ENCODE results near the gene GNAZ. TPM values are rescaled to one million over a fixed set of nuclear protein-coding genes. Genes with fewer than 3 reads are reported as not detected.

GNAZ gene
- total RNA-seq, 1 experiment from 2014 or later = 11.1 TPM

GRCh38 chr22:23053051-23053707, 17.1 kb upstream of the GNAZ start:
- H3K27ac ChIP-seq (ENCODE audit: low read depth, low read length) = no peak overlapping the region
- H3K36me3 ChIP-seq (ENCODE audit: control insufficient read depth in 1 of 2, insufficient read depth in 2 of 2, low read length in 2 of 2) = no peaks in the 10 kb centered on the region
- ChIA-PET CTCF (no interaction called here), RAD21 (ENCODE audit: low non-redundant PET in 1 of 2, low total read pairs in 2 of 2, uncharacterized antibody in 2 of 2, unreplicated experiment in 2 of 2) (no interaction called here), POLR2A (no interaction called here)
- H3K9me3 ChIP-seq (ENCODE audit: control insufficient read depth in 1 of 2, insufficient read depth in 1 of 2, low read depth in 1 of 2, low read length in 2 of 2) = peaks cover 0 to 5% of the 10 kb centered on the region in 2 experiments; a peak in 2 of 4 replicates
- H4K20me1 ChIP-seq (ENCODE audit: insufficient read depth) = no peaks in the 10 kb centered on the region
- no peaks in the 10 kb centered on the region for H3K4me1 ChIP-seq (ENCODE audit: control insufficient read depth in 1 of 2, insufficient read depth in 2 of 2, low read length in 2 of 2)
- H3K79me2 ChIP-seq (ENCODE audit: insufficient read depth, low read length) = no peaks in the 10 kb centered on the region
- no peak overlapping the region for H2AFZ ChIP-seq (ENCODE audit: low read depth, low read length, poor library complexity, severe bottlenecking)
- no peak overlapping the region for H3K4me3 ChIP-seq (replicated peaks in 1 of 2; ENCODE audit: low read depth in 1 of 2, low read length in 2 of 2)
- H3K27me3 ChIP-seq (ENCODE audit: insufficient read depth, low read length) = no peaks in the 10 kb centered on the region
- BruUV-seq (replicated peaks) = no TSS peak
- intact Hi-C loops (cut with micrococcal nuclease) = no loop called here
- ATAC-seq (no peak), DNase-seq (ENCODE audit: low read depth, low spot score) (no peak)
- H3K9ac ChIP-seq (ENCODE audit: low read length) = no peak overlapping the region
- TF ChIP-seq REST (IDR thresholded peaks at IDR 0.05; ENCODE audit: low read depth) = peak; percentile 50
- no peak for TF ChIP-seq POLR2A (IDR thresholded peaks at IDR 0.05; ENCODE audit: borderline replicate concordance, extremely low read depth, insufficient read depth, insufficient read length)
- no peak for TF ChIP-seq YY1 (IDR thresholded peaks at IDR 0.05; ENCODE audit: extremely low read depth, insufficient replicate concordance, low read depth, low read length)
- H3K4me2 ChIP-seq (ENCODE audit: low read length) = no peak overlapping the region
- H3K9me2 ChIP-seq (ENCODE audit: insufficient read depth) = no peaks in the 10 kb centered on the region

GRCh38 chr22:23053912-23054530, 16.3 kb upstream of the GNAZ start:
- no TSS peak for BruUV-seq (replicated peaks)
- ChIA-PET RAD21 (ENCODE audit: low non-redundant PET in 1 of 2, low total read pairs in 2 of 2, uncharacterized antibody in 2 of 2, unreplicated experiment in 2 of 2) (no interaction called here), POLR2A (no interaction called here), CTCF (no interaction called here)
- Histone ChIP-seq H3K27ac (ENCODE audit: low read depth, low read length) (no peak overlapping the region), H3K4me3 (replicated peaks in 1 of 2; ENCODE audit: low read depth in 1 of 2, low read length in 2 of 2) (no peak overlapping the region), H3K9me3 (ENCODE audit: control insufficient read depth in 1 of 2, insufficient read depth in 1 of 2, low read depth in 1 of 2, low read length in 2 of 2) (peaks cover 0 to 5% of the 10 kb centered on the region in 2 experiments; a peak in 2 of 4 replicates), H3K9ac (ENCODE audit: low read length) (no peak overlapping the region), H2AFZ (ENCODE audit: low read depth, low read length, poor library complexity, severe bottlenecking) (no peak overlapping the region), H4K20me1 (ENCODE audit: insufficient read depth) (no peaks in the 10 kb centered on the region), H3K79me2 (ENCODE audit: insufficient read depth, low read length) (no peaks in the 10 kb centered on the region), H3K27me3 (ENCODE audit: insufficient read depth, low read length) (no peaks in the 10 kb centered on the region), H3K9me2 (ENCODE audit: insufficient read depth) (no peaks in the 10 kb centered on the region), H3K4me1 (ENCODE audit: control insufficient read depth in 1 of 2, insufficient read depth in 2 of 2, low read length in 2 of 2) (peaks cover 0 to 5% of the 10 kb centered on the region in 2 experiments; a peak in 1 of 4 replicates), H3K4me2 (ENCODE audit: low read length) (no peak overlapping the region), H3K36me3 (ENCODE audit: control insufficient read depth in 1 of 2, insufficient read depth in 2 of 2, low read length in 2 of 2) (no peaks in the 10 kb centered on the region)
- intact Hi-C loops (cut with micrococcal nuclease) = no loop called here
- ATAC-seq (no peak), DNase-seq (ENCODE audit: low read depth, low spot score) (no peak)
- TF ChIP-seq ZBTB33 (IDR thresholded peaks at IDR 0.05; ENCODE audit: extremely low read depth, insufficient replicate concordance, low read length) = no peak
- no peak for TF ChIP-seq MAX (IDR thresholded peaks at IDR 0.05)
- TF ChIP-seq SRF (IDR thresholded peaks at IDR 0.05; ENCODE audit: low read depth) = no peak
- TF ChIP-seq EZH2phosphoT487 (IDR thresholded peaks at IDR 0.05; ENCODE audit: borderline replicate concordance) = no peak
- TF ChIP-seq EZH2 (IDR thresholded peaks at IDR 0.05) = no peak
- no peak for TF ChIP-seq ZNF274 (IDR thresholded peaks at IDR 0.05; ENCODE audit: low read depth, low read length)
- no peak for TF ChIP-seq POLR2A (IDR thresholded peaks at IDR 0.05; ENCODE audit: borderline replicate concordance, extremely low read depth, insufficient read depth, insufficient read length)
- no peak for TF ChIP-seq CBX3 (IDR thresholded peaks at IDR 0.05; ENCODE audit: low read depth)
- TF ChIP-seq SIN3A (IDR thresholded peaks at IDR 0.05; ENCODE audit: low read depth) = no peak
- TF ChIP-seq YY1 (IDR thresholded peaks at IDR 0.05; ENCODE audit: extremely low read depth, insufficient replicate concordance, low read depth, low read length) = no peak
- TF ChIP-seq FOSL1 (IDR thresholded peaks at IDR 0.05; ENCODE audit: low read depth) = no peak
- TF ChIP-seq ELF1 (IDR thresholded peaks at IDR 0.05; ENCODE audit: borderline replicate concordance, low read depth) = no peak
- TF ChIP-seq ZFX (IDR thresholded peaks at IDR 0.05) = no peak

Measured in HCT116 (cell line).